GM18868 (cell line): ENCODE results near the gene LRBA.

Experiments
- ATAC-seq: cut with Tn5 transposase; IDR thresholded peaks from one replicate; pipeline ENCODE4 v1.9.1; 2021; ENCODE audit warnings: mild to moderate bottlenecking, moderate library complexity; ENCODE audit not compliant: unreplicated experiment

The LRBA gene

DNA sequence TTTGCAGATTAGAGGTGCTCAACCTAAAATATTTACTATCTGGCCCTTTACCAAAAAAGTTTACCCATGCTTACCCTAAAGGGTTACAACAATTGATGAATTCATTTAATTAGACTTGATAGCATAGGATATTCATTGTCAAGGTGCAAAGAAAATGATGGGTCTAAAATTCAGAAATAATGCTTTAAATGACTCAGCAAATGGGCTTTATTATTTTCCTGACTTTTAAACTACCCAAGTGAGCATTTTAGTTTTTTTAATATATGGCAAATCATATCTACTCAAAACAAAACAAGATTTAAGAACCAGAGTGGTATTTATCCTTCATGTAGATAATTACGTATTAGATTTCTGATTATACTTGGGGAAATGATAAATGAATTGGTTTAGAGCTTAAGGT is 701.1 kb downstream of the LRBA start:
- no peak for ATAC-seq

DNA sequence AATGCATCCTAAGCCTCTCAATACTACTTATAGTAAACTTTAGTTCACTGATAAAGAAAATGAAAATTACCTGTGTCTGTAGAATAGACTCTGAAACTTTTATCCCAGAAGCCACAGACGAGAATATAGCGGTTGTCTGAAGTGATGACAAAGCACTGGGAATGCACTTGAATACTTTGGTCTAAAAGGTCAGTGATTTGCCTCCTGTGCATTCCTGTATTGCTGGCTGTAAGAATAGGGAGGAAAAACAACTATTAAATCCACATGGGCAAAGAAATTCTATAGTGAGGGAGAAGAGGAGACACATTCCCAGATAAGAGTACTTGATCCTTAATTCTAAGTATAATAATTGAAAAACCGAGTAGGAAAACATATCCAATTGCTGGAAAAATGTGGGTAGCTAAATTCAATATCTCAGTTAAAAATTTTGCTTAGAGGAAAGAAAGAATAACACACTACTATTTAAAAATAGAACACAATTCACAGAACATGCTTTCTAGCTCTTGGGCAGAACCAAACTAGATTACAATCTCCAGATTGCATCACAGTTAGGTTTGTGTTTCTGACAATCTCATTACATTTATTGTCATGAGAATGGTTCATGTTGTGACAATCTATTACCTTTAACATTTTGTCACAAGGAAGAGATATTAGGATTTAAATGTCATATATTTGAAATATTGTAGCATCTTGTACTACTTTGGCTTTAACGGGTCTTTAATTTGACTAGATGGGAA is 704.8 kb downstream of the LRBA start:
- ATAC-seq: no peak

DNA sequence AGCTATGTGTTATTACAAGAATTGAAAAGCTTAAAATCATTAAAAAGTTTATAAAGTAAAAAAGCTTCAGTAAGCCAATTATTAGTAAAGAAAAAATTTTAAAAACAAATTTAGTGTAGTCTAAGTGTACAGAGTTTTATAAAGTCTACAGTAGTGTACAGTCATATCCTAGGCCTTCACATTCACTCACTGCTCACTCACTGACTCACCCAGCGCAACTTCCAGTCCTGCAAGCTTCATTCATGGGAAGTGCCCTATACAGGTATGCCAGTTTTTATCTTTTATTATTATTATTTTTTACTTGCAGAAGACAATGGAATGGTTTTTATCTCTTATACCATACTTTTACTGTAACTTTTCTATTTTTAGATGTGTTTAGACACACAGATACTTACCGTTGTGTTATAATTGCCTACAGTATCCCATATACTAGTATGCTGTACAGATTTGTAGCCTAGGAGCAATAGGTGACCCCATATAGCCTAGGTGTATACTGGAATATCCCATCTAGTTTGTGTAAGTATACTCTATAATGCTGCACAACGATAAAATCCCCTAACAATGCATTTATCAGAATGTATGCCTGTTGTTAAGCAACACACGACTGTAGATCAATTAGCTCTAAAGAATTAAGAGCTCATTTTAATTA is 706.1 kb downstream of the LRBA start:
- no peak for ATAC-seq

DNA sequence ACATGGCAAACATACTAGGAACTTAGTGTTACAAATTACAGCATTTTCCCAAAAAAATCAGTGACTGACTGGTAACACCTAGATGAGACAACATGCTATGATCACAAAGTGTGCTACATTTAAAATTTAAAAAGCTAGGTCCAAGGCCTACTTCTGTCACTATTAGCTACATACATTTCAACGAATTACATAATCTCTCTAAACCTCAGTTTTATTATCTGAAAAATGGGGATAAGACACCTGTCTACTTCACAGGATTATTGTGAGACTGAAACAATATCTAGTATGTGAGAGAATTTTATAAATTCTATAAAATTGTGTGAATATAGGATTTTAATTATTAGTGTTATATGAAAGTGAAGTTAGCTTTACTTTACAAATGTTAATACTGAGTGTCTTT is 708.4 kb downstream of the LRBA start:
- ATAC-seq: no peak

DNA sequence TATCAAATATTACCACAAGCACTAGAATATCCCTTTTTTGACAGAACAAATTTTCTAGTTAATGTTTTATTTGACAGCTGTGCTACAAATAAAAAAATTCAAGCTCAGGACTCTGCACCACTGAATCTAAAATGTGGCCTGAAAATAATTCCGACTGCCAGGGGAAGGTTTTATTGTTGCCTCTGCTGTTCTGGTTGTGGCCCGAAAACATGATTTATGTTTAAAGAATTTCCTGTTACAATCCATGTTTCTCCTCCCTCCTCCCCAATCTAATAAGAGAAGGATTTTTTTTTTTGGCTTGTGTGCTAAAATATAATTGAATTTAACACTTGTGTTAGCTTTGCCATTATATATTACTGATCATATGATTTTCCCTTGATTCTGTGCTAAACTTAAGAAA is 709.1 kb downstream of the LRBA start:
- ATAC-seq: no peak

DNA sequence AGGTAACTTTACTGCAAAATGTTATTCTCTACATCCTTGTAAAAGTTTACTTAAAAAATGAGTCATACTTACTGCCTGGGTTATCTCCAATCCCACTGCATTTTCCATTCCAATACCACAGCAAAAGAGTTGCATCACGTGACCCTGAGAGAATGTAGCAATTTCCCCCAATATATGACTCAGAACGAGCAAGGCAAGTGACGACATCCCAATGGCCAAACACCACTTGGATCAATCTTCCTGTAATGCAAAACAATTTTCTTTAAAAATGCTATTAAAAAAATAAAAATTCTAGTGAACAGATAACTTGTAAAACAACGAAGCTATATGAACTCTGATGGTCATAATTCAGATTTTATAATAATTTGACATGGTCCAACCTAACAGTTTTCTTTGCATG is 712.5 kb downstream of the LRBA start:
- no peak for ATAC-seq

DNA sequence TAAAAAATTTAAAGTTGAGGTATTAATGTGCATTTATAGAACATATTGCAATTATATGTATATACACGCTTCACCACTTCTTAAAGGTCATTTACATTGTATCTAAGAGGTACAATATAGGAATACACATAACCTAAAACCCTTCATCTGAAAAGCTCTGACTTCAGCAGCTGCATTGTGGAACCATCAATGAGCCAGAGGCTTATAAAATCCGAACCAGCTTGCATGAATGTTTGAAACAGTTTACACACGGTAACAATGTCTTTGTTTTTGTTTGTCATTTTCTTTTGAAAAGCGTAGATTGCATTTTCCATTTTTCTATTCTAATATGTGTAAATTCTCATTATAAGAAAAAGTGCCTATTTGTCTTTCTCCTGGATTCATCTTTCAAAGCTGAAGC is 715.3 kb downstream of the LRBA start:
- ATAC-seq: no peak

DNA sequence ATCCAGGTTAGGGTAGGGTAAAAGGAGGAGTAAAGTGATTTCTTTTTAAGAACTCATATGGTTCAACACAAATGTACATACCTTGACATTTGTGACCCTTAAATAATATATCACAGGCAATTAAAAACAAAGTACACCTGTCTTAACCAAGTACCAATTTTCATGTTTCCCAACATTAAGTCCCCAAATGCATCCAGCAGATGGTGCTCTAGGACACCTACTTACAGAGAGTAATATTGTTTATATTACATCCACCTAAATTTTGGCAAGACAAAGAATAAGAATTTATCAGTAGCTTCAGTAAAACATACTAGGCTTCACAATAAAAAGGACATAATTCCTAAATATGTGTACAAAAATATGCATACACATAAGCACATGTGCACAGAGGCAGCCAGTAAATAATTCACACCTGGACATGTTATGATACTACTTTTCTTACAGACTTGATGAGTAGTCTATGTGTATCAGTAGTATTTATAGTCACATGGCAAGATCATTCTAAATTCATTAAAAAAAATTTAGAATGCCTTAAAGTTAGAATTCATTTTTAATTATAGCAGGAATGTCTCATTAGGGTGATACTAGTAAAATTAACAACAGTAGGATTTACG is 717.1 kb downstream of the LRBA start:
- no peak for ATAC-seq

DNA sequence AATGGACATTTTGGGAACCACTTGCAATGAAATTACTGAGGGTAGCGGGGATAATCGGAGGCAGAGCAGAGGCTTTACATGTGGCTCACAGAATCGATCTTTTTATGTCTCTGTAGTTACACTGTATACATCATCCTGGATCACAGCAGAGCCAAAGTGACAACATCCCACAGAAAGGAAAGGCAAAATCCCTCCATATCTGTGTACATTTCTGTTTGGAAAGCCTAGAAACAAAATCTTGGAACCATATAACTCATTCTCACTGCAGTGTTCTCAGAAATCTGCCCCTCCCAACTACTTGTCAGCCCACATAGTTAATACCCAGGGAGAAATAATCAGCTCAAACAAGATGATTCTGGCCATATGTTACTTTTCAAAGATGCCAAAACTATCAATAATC is 725.2 kb downstream of the LRBA start:
- no peak for ATAC-seq

DNA sequence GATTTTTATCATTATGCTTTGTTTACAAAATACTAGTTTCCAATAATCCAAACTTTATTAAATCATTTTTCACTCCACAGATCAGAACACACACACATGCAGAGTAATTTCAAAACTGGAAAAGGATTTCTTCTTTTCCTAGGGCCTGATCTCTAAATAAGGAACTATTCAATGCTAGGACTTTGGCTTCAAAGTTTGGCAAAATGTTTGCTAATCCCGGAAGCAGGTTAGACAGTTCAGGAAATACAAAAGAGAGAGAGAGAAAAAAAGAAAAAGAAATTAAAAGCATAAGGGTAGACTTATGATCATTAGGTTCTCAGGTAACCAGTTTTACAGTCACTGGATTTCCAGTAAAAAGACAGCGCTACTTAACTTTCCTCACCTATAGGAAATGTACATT is 725.9 kb downstream of the LRBA start:
- no peak for ATAC-seq

DNA sequence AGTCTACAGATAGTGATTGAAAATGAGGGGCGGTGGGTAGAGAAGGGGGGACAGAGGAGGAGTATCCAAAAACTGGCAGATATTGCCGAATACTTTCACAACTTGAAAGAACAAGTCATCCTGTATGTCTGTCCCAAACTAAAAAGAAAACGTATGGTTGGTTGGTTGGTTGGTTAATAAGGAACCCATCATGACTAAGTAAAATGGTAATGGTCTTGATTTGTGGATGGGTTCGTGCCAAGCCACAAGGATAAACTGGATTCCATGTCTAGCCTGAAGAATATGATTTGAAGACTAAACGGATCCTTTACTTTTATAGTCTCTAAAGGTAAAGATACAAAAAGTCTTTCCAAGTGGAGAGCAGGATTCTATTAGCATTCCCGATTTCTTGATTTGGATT is 728.4 kb downstream of the LRBA start:
- ATAC-seq: no peak

DNA sequence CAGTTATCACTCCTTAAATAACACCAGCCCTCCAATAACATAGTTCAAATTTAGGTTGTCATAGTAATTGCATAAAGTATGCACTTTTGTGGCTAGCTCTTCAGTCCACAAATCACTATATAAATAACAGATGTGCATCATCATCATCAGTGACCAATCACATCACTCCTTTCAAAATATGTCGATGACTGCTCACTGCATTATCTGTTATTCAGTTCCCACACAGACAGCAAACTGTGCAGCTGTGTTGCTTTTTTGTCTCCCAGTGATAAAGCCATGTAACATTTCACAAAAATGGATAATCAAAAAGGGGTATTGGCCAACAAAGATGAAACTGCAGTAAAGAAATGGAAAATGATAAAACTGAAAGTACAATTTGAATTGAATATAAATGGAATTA is 731.4 kb downstream of the LRBA start:
- no peak for ATAC-seq

DNA sequence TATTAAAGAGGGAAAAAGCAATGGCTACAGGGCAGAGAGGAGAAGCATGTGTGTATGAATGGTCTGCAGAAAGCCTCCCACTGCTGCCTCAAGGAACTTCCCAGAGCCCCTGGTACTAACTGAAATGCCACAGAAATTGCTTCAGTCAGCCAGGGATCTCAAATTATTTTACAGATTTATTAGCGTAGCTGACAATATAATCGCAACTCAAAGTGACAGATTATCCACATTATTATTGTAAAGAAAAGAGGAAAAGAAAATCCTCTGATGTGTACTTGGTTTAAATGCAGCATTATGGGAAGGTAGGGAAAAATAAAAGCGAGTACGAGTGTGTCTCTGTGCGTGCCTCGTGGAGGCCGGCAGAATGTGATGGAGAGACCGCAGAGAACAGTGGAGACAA is 734.1 kb downstream of the LRBA start:
- ATAC-seq: no peak

DNA sequence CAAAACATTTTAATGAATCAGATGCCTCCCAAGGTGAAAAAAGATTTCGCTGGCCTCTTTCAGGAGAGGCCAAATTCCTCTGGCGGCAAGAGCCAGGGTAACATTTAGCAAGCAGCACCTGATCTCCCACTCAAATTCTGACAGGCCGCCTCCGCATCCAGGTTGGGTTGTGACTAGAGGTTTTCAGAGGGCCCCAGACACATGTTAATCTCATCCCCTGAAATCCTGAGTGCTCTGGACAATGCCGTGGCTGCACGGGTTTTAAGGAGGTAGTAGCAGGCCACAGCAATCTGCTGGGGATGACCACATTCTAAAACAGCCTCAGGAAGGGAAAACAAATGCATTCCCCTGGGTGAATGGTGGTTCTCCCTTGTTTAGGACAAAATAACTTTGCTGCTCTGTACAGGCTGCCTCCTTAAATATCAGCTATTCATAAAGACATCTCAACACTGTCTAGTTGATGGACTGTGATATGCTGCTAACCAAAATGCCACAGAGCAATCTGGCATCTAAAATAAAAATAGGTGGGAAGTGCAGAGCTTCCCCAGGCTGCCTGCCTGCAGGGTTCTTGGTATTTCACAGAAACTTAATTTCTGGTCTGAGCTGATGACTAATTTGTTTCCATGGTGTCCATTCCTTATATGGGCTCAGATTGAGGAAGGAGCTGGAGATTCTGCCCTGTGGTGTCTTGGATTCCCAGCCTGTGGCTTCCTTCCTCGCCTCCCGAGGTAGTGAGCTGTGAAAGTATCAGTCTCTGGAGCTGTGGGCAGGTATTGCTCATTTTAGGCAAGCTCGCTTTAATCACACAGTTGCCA is 734.8 kb downstream of the LRBA start:
- ATAC-seq: no peak

DNA sequence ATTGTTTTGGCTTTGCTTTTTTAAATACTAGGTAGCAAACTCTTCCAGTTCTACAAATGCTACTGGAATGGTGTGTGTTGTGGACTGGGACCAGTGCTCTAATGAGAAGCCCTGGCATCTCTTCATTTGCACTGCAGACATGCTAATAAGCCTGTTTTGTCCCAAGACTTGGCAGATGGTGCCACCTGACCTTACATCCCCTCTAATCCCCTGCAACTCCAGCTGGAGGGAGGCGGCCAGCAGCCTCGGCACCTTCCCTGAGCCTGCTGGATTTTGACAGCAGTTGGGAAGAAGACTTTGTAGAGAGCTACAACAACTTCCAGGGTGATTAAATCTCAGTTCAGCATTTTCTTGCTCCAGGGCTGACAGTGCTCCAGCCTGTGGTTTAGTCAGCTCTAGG is 736.9 kb downstream of the LRBA start:
- ATAC-seq: no peak

DNA sequence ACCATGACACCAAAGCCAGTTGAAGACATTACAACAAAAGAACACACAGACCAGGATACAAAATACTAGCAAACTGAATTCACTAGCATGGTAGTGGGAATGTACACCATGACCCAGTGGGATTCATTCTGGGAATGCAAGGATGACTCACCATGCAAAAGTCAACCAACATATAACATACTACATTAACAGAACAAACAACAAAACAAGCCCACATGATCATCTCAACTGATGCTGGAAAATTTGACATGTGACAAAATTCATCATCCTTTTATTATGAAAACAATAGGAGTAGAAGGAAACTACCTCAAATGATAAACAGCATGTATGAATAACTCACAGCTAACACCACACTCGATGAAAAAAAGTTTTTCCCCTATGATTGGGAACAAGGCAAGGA is 746.6 kb downstream of the LRBA start:
- no peak for ATAC-seq

DNA sequence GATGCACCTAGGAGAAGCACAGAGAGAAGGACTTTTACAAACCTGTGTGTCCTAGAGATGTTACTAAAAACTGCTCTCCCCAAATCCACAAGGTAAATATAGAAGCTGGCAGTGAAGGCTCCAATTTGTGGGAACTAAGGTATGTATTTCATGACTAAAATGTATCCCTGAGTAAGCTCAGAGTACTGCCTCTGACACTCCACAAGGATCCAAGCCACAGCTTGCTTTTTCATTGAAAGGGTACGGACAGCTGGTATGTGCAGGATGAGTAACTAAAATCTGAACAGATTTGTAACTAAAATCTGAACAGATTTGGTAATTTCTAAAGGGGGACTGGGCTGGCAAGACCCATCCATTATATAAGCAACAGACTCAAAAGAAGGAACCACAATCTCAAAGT is 749.3 kb downstream of the LRBA start:
- no peak for ATAC-seq

DNA sequence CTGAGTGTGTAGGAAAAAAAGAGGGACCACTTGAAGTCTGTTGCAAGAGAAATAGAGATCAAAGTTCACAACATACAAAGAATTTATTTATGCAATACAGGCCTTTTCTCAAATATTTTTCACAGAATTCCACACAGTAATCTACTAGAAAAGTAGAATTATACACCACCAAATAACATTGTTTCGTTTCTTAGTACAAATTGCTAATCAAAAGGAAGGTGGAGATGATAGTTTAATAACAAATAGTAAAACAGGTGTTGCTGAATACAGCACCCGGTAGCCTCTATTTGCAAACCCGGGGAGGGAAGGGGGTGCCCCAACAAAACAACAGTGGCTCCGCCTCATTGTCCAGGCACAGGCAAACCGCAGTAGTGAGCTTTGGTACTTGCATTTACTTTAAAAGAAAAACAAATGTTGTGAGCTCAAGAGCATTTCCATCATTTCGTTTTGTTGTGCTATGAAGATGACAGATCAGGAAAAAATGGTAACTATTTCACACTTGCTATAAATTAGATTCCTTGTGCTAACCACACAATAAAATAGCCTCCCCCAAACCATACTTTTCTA is 750.4 kb downstream of the LRBA start:
- no peak for ATAC-seq

DNA sequence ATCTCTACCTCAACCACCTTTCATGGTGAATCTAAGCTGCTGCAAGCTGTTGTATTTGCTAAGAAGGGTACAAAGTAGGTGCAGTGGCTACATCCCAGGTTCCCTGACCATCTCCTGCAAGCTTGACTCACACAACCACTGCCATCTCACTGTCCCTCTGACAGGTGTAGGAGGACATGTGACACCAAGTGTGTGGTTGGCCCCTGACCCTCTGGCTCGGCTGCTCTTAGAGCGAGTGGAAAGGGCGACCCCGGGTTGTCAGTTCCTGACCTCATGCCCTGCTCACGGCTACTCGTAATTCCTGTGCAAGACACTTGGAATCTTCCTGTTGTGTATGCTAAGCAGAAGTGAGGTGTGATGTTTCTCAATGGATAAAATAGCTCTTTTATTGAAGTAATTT is 752.5 kb downstream of the LRBA start:
- no peak for ATAC-seq

DNA sequence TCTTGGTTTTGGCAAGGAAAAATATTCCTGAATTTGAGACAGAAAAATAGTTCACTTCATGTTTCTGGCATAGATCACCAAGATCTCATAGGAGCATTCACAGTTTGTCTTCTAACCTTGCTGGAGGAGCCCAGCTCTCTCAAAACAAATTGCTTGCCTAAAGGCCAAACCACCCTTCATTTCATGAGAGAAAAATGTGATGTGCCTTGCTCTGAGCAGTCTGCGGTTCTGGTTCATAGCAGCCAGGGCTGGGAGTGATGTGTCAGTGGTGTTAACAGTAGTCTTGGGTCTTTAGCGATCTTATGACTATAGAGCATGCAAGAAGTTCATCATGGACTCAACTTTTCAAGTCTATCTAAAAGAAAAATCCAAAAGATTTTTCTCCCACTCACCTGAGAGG is 753.5 kb downstream of the LRBA start:
- no peak for ATAC-seq

DNA sequence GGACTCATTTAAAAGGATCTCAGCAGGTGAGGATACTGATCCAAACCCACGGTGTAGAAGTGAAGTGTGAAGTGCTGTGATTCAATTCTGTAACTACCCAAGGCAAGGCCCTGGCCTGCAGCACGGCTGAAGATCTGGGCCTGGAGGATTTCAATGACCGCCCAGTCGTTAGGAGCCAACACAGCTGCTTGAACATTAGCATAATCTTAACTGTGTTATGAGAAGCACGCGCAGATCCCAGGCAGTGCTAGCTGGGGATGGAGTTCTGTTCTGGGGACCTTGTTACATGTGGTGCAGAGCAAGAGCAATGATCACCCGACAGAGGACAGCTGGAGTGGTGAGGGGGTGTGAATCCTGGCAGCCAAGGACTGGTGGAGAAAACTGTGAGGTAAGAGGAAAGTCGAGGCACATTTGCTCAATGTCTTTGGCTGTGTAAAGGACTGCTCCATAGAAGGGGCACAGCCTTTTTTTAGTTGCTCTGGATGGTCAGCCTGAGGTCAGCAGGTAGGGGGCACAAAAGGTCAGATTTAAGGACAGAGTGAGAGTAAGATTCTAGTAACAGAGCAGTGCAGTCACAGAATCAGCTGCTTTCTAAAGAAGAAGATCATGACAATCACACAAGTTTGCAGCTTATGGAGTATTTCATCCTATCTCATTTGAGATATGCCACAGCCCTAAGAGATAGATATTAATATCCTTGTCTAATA is 755.1 kb downstream of the LRBA start:
- ATAC-seq: no peak
